Measurements from ENCODE around the gene CENPF.

GRCh38 chr1:214569357-214570004, 33.5 kb upstream of the CENPF start:
- no peak for TF ChIP-seq REST (IDR thresholded peaks at IDR 0.05; ENCODE audit: low read depth)
- no peak for TF ChIP-seq MAX (IDR thresholded peaks at IDR 0.05)
- no peak for TF ChIP-seq EP300 (IDR thresholded peaks at IDR 0.05; ENCODE audit: borderline replicate concordance)
- no peak for TF ChIP-seq EGR1 (IDR thresholded peaks at IDR 0.05)
- TF ChIP-seq TAF1 (IDR thresholded peaks at IDR 0.05; ENCODE audit: low read depth), result no peak
- TF ChIP-seq FOXM1 (IDR thresholded peaks at IDR 0.05; ENCODE audit: borderline replicate concordance, low read depth), result no peak
- no peak for TF ChIP-seq CREB1 (IDR thresholded peaks at IDR 0.05; ENCODE audit: low read depth)
- TF ChIP-seq CEBPB (IDR thresholded peaks at IDR 0.05), result no peak
- TF ChIP-seq NFIC (IDR thresholded peaks at IDR 0.05), result no peak
- TF ChIP-seq YY1 (IDR thresholded peaks at IDR 0.05; ENCODE audit: low read depth), result no peak
- no peak for TF ChIP-seq RAD21 (IDR thresholded peaks at IDR 0.05; ENCODE audit: low read depth)
- TF ChIP-seq ZBTB7A (IDR thresholded peaks at IDR 0.05; ENCODE audit: low read depth), result no peak

Measured in Ishikawa (cell line).